Suprapubic skin (tissue), 4 donors: ENCODE data around the gene CPB1. TPM values are rescaled to one million over a fixed set of nuclear protein-coding genes. Genes with fewer than 3 reads are reported as not detected.

Experiments used
- DNase-seq, 2 donors: peaks; one replicate each; pipeline ENCODE4 v3.0.0-alpha.2; 2019; ENCODE audit warnings: low spot score in 2 of 2
- H3K27ac ChIP-seq: fragments of 200-600 bp; sonication (generic); one replicate; pipeline ENCODE4 v1.5.1; 2019
- H3K27me3 ChIP-seq: fragments of 200-600 bp; sonication (generic); one replicate; pipeline ENCODE4 v1.5.1; 2019
- H3K36me3 ChIP-seq: fragments of 200-600 bp; sonication (generic); one replicate; pipeline ENCODE4 v1.5.1; 2019
- H3K4me1 ChIP-seq: fragments of 200-600 bp; sonication (generic); one replicate; pipeline ENCODE4 v1.5.1; 2019
- H3K4me3 ChIP-seq: fragments of 200-600 bp; sonication (generic); one replicate; pipeline ENCODE4 v1.5.1; 2019; ENCODE audit warnings: mild to moderate bottlenecking
- H3K9me3 ChIP-seq: fragments of 200-600 bp; sonication (generic); one replicate; pipeline ENCODE4 v1.5.1; 2019
- EP300 ChIP-seq: sonication (generic); formaldehyde crosslinking; IDR thresholded peaks from one replicate; pipeline ENCODE4 v1.6.1; 2017; ENCODE audit warnings: antibody characterized with exemption
- POLR2A ChIP-seq, 2 donors: fragments of 450-650 bp; IDR thresholded peaks; one replicate each; pipeline ENCODE4 v1.6.1; 2017; ENCODE audit warnings: antibody characterized with exemption in 2 of 2, mild to moderate bottlenecking in 2 of 2, moderate library complexity in 2 of 2
- POLR2AphosphoS5 ChIP-seq, 3 donors: sonication (generic); formaldehyde crosslinking; IDR thresholded peaks; one replicate each; pipeline ENCODE4 v1.6.1; 2017; ENCODE audit warnings: antibody characterized with exemption in 3 of 3
- WGBS: methylation state at CpG from one replicate; pipeline ENCODE4 v1.1.5; 2018; 5-methylcytosine and 5-hydroxymethylcytosine counted together
- total RNA-seq, 4 donors: library from RNA; depleted of rRNA; stranded (reverse); fragments of >200 nt; gene quantifications; one replicate each; pipeline ENCODE4 v1.1.0, GENCODE V29; 2016
- TF ChIP-seq, protein P1 (sequence below), 2 donors: fragments of 200-600 bp in 1 of 2; fragments of 450-650 bp in 1 of 2; sonication (generic) in 1 of 2; IDR thresholded peaks; one replicate each; pipeline ENCODE4 v1.5.1; 2016 to 2019; ENCODE audit warnings: antibody characterized with exemption in 2 of 2, mild to moderate bottlenecking in 1 of 2, moderate library complexity in 1 of 2

Gene CPB1
- total RNA-seq, 4 donors from 2014 or later, result not detected

DNA sequence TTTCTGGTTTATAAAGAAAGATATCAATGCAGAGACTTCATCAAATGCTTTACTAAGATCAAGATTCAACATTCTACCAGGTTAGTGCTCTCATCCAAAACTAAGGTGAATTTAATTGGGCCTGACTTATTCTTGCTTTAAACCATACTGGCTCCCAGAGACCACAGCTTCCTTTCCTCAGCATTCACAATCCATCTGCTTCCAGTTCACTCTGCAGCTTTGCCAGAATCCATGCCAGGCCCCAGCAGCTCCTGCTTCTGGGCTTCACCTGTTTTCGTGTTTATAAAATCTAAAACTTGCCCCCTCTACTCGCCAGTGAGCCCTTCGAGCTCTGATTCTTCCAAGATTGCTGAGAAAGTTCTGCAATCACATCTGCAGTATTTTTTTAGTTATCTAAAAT is 2.3 kb downstream of the CPB1 start:
- H3K27me3 ChIP-seq, result no peaks in the 10 kb centered on the region
- 90% methylated on average over 3 of the region's 3 CpGs for WGBS

DNA sequence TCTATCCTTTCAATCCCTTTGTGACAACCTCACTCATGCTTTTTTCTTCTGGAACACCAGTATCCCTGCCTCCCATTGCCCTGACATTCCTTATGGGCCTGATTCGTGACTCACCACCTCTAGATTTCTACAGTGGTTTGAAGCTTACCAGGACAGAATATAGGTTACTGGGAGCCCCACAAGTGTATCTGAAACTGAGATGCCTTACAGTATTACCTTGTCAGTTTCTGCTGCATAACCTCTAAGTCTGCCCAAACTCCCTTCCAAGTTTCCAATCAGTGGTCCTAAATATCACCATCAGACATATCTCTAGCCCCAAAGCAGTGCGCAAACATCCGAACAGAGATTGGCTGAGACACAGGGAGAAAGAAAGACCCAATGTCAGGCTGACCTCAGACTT is 5.6 kb downstream of the CPB1 start:
- no peak for DNase-seq
- Histone ChIP-seq H3K4me1 (no peaks in the 10 kb centered on the region), H3K9me3 (no peaks in the 10 kb centered on the region), H3K27me3 (no peaks in the 10 kb centered on the region), H3K4me3 (no peak overlapping the region), H3K36me3 (no peaks in the 10 kb centered on the region), H3K27ac (no peak overlapping the region)
- 94% methylated on average over 3 of the region's 3 CpGs for whole genome bisulfite sequencing
- TF ChIP-seq EP300 (no peak), POLR2A (IDR thresholded peaks at IDR 0.05) (no peak)

More for the DNA sequence above, 2.3 kb downstream of the CPB1 start:
- DNase-seq, result no peak
- Histone ChIP-seq H3K36me3 (no peaks in the 10 kb centered on the region), H3K4me3 (no peak overlapping the region), H3K27ac (no peak overlapping the region), H3K4me1 (no peaks in the 10 kb centered on the region), H3K9me3 (no peaks in the 10 kb centered on the region)
- TF ChIP-seq, protein P1, sequence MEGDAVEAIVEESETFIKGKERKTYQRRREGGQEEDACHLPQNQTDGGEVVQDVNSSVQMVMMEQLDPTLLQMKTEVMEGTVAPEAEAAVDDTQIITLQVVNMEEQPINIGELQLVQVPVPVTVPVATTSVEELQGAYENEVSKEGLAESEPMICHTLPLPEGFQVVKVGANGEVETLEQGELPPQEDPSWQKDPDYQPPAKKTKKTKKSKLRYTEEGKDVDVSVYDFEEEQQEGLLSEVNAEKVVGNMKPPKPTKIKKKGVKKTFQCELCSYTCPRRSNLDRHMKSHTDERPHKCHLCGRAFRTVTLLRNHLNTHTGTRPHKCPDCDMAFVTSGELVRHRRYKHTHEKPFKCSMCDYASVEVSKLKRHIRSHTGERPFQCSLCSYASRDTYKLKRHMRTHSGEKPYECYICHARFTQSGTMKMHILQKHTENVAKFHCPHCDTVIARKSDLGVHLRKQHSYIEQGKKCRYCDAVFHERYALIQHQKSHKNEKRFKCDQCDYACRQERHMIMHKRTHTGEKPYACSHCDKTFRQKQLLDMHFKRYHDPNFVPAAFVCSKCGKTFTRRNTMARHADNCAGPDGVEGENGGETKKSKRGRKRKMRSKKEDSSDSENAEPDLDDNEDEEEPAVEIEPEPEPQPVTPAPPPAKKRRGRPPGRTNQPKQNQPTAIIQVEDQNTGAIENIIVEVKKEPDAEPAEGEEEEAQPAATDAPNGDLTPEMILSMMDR (IDR thresholded peaks at IDR 0.05), result no peak
- no peak for TF ChIP-seq EP300
- no peak for TF ChIP-seq POLR2A (IDR thresholded peaks at IDR 0.05)
- TF ChIP-seq POLR2AphosphoS5 (IDR thresholded peaks at IDR 0.05), result no peak

DNA sequence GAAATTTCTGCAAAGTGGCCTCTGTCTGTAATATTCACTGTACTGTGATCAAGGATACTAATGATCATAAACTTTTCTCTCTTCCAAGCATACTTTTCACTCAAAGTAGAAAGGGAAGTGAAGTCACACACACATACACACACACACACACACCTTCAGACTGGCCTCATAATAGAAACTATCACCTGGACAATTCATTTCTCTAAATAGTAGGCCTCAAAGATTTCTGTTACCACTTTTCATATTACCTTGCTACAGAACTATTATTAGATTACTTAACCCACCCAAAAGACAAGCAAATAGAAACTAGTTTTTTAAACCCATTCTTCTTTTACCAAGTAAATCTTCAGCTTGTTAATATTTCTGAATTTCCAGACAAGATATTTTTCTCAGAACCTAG is 12.2 kb downstream of the CPB1 start:
- Histone ChIP-seq H3K9me3 (no peaks in the 10 kb centered on the region), H3K27me3 (no peaks in the 10 kb centered on the region), H3K27ac (no peak overlapping the region), H3K36me3 (no peaks in the 10 kb centered on the region), H3K4me3 (no peak overlapping the region), H3K4me1 (no peaks in the 10 kb centered on the region)
- no peak for DNase-seq
- no peak for TF ChIP-seq POLR2AphosphoS5 (IDR thresholded peaks at IDR 0.05)
- TF ChIP-seq POLR2A (IDR thresholded peaks at IDR 0.05), result no peak
- TF ChIP-seq EP300, result no peak
- TF ChIP-seq, protein P1 (IDR thresholded peaks at IDR 0.05), result no peak

DNA sequence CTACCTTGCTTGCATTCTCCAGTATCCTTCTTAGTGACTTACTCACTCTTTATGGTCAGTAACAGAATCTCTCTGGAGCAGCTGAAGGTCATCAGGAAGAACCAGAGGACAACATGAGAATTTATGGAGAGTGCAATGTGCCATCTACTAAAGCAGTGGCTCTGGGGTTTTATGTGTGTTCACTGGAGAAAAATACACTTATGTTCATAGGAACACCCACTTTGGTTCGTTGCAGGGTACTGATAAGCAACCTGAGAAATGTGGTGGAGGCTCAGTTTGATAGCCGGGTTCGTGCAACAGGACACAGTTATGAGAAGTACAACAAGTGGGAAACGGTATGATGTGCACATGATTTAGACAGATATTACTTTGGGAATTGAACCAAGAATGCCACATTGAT is 12.8 kb downstream of the CPB1 start:
- 81% methylated on average over 4 of the region's 4 CpGs for WGBS
- H3K36me3 ChIP-seq, result no peaks in the 10 kb centered on the region
- no peaks in the 10 kb centered on the region for H3K4me1 ChIP-seq
- no peak overlapping the region for H3K4me3 ChIP-seq
- H3K27me3 ChIP-seq, result no peaks in the 10 kb centered on the region
- no peak for DNase-seq
- TF ChIP-seq, protein P1 (IDR thresholded peaks at IDR 0.05), result no peak
- TF ChIP-seq POLR2A (IDR thresholded peaks at IDR 0.05) (no peak), EP300 (no peak), POLR2AphosphoS5 (IDR thresholded peaks at IDR 0.05) (no peak)
- H3K27ac ChIP-seq, result no peak overlapping the region
- no peaks in the 10 kb centered on the region for H3K9me3 ChIP-seq

DNA sequence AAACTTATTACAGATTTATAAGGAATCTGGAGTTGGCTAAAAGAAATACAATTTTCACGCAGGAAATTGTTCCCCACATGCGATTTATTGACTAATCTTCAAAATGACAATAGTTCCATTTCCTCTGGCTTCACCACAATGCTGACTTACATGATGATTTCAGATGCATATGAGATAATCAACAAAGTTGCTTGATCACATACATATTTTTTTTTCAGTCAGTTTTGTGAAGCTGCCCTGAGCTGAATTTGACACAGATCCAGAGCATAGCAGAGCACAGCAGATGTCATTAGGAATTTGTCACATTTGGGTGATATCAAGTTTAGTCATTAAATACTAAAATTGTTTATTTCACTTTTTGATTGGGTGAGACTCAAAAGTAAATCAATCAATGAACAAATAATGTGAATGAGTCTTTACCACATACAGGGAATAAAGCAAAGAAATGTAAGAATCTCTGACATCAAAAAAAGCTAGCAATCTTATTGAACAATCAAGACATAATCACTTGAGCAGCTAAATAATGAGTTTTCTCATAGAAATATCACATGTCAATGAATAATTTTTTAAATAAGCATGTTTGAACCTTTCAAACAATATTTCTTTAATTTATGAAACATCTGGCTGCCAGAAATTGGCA is 18.3 kb downstream of the CPB1 start:
- no peaks in the 10 kb centered on the region for H3K4me1 ChIP-seq
- H3K27me3 ChIP-seq, result no peaks in the 10 kb centered on the region
- H3K27ac ChIP-seq, result no peak overlapping the region
- H3K4me3 ChIP-seq, result no peak overlapping the region
- no peaks in the 10 kb centered on the region for H3K9me3 ChIP-seq
- WGBS, result 49% methylated on average over 2 of the region's 2 CpGs
- TF ChIP-seq, protein P1 (IDR thresholded peaks at IDR 0.05), result no peak
- TF ChIP-seq EP300, result no peak
- no peak for TF ChIP-seq POLR2A (IDR thresholded peaks at IDR 0.05)
- TF ChIP-seq POLR2AphosphoS5 (IDR thresholded peaks at IDR 0.05), result no peak
- no peak for DNase-seq
- no peaks in the 10 kb centered on the region for H3K36me3 ChIP-seq

DNA sequence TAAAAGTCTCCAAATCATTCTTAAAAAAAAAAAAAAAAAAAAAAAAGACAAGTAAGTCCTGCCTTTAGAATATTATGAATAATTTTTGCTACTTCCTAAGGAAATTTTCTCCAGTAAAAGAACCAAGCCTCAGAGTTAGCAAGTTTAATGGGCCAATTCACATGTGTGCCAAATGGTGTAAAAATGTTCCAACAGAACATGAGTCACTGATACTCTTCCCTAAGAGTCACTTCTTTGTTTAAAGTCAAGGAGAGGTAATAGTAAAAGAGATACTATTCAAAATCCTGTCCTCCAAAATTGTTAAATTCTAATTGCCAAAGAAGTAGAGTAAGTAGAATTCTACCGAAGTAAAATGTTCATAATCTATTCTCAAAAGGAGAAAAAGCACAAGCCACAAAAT is 19.7 kb downstream of the CPB1 start:
- H3K27ac ChIP-seq, result no peak overlapping the region
- no peaks in the 10 kb centered on the region for H3K9me3 ChIP-seq
- H3K4me1 ChIP-seq, result no peaks in the 10 kb centered on the region
- H3K36me3 ChIP-seq, result no peaks in the 10 kb centered on the region
- no peak for DNase-seq
- TF ChIP-seq POLR2A (IDR thresholded peaks at IDR 0.05) (no peak), POLR2AphosphoS5 (IDR thresholded peaks at IDR 0.05) (no peak), EP300 (no peak)
- TF ChIP-seq, protein P1 (IDR thresholded peaks at IDR 0.05), result no peak
- 52% methylated on average over 1 of the region's 1 CpG for WGBS
- H3K27me3 ChIP-seq, result no peaks in the 10 kb centered on the region
- no peak overlapping the region for H3K4me3 ChIP-seq
